ENCODE data around the gene LRRC52.

Gene LRRC52

GRCh38 chr1:165539306-165539705 is 4.5 kb upstream of the LRRC52 start:
- DNase-seq: no peak

GRCh38 chr1:165539908-165540307 is 3.9 kb upstream of the LRRC52 start:
- DNase-seq: no peak

DNA sequence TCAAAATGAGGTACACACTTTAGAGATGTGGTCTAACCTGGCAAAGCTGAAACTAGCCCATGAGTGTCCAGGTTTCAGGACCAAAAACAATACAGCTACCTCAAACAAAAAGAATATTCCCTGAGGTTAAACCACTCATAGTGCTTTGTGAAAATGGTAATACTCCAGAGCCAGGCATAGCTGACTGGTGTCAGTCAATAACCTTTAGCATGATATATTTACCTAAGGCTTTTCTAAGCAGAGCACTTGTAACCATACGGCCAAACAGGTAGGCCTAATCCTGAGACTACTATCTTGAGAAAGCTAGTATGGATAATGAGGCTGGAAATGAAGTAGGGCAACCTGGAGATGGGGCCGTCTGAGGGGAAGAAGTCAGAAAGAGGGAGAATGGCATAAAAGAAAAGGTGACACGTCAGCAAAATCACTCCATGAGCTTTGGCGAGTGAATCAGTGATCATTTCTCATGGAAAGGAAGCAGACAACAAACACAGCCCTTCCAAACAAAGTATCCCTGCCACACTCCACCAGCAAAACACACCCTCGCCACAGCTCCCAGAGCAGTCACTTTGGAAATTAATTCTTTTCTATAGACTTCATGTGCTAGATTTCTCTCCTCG is 1.7 kb upstream of the LRRC52 start:
- no peak for DNase-seq

- DNase-seq: no peak
Observed at GRCh38 chr1:165542647-165543046, 1.2 kb upstream of the LRRC52 start.

- no peak for DNase-seq
Observed at GRCh38 chr1:165544996-165545395, 1.2 kb downstream of the LRRC52 start.

- DNase-seq: no peak
Observed at GRCh38 chr1:165545974-165546373, 2.2 kb downstream of the LRRC52 start.

GRCh38 chr1:165549973-165550372 is 6.2 kb downstream of the LRRC52 start:
- no peak for DNase-seq

DNA sequence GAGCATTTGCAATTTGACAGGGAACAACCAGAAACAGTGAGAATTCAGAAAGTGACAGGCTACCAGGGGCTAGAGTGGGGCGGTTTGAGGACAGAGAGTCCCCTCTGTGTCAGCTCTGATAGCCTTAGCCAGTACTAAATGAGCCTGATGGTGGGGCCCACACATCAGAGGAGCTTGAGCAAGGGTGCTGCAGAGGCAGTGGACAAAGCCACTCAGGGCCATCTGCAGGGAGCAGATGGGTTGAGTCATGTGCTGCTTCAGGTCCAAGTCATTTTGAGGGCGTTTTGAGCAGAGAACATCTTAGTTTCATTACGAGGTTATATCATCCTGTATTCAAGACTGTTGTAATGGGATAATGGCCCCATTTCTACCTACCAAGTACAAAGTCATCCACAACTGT is 7.7 kb downstream of the LRRC52 start:
- no peak for DNase-seq

- DNase-seq: no peak
Observed at GRCh38 chr1:165560883-165561656, 17.3 kb downstream of the LRRC52 start.

DNA sequence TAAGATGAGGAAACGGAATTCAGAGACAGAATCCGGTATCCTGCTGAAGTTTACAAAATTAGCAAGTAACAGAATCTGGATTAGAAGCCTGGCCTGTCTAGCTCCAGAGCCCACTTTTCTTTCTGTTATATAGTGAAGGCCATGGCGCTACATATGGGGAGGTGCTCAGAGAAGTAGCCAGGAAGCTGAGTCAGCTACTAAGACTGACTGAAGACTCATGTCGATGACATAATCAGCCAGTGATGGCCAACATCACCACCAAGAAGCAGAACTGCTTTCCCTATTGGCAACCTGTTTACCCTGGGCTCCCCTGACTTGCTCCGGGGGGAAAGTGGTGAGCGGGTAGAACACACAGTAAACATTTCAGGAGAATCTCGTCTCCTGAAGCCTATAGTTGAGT is 18.8 kb downstream of the LRRC52 start:
- no peak for DNase-seq

GRCh38 chr1:165563551-165563950 is 19.8 kb downstream of the LRRC52 start:
- DNase-seq: no peak

GRCh38 chr1:165564561-165564960 is 20.8 kb downstream of the LRRC52 start:
- no peak for DNase-seq

DNA sequence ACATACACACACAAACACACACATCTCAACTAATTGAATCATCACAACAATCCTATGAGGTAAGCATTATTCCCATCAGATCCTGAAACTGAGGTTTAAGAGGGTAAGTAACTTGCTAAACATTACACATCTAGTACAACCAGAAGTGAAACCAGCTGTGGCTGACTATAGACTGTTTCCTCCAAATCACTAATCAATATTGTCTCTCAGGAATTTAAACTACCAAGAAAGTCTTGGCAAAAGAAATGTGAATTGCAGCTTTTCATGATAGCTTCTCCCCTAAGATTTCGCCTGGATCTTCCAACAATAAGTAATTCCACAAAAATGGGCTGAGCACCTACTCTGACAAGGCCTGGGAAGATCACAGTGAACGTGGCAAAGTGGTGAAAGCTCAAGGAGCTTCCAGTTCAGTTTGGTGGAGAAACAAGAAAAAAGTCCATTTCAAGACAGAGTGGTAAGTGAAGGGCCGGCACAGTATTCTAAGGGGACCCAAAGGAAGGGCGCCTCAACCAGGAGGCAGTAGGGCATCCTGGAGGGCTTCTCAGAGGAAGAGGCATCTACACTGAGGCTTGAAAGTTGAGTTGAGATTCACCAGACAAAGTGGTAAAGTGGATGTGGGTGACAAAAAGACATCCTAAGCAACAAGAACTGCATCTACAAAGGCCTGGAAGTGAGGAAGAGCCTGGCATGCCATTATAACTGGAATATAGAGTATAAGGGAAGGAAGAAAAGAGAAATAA is 22.1 kb downstream of the LRRC52 start:
- DNase-seq: no peak

GRCh38 chr1:165570078-165570477 is 26.3 kb downstream of the LRRC52 start:
- DNase-seq: no peak

GRCh38 chr1:165573787-165574186 is 30.0 kb downstream of the LRRC52 start:
- DNase-seq: no peak

- no peak for DNase-seq
Observed at GRCh38 chr1:165574295-165574694, 30.5 kb downstream of the LRRC52 start.

DNA sequence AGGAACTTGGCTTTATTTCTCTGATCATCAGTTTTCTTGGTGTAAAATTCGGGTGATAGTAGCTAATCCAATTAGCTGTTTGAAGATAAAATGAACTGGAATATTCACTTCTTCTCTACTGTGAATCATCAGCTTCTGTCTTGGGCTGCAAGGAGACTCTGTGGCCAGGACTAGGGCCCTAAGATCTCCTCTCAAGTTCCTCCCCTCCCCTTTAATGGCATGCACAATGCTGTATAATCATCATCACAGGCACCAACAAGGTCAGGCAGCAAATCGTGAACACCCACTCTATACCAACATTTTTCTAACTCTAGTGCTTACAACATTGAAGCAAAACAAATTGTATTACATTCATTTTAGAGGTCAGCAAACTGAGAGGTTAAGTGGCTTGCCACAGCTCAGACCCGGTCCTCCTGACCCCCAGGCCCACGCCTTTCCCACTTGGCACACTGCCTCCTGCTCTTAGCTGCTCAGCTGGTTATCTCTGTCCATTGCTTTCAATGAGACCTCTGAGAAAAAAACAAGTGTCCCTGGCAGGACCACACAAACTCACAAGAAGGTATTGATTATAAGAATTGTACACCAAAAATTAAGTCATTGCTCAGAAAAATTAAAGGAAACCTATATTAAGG is 31.8 kb downstream of the LRRC52 start:
- no peak for DNase-seq

DNA sequence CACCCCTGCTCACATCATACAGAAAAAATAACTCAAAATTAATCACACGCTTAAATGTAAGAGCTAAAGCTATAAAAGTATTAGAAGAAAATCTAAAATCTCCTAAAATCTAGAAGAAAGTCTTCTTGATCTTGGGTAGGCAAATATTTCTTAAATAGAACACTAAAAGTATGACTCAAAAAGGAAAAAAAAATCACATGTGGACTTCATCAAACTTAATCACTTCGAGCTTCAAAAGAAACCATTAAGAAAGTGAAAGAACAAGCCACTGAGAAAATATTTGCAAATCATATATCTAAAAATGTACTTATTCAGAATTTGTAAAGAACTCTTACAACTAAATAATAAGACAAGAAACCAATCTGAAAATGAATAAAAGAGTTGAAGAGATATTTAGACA is 32.7 kb downstream of the LRRC52 start:
- no peak for DNase-seq

- no peak for DNase-seq
Observed at GRCh38 chr1:165577707-165578106, 33.9 kb downstream of the LRRC52 start.

- no peak for DNase-seq
Observed at GRCh38 chr1:165580931-165581871, 37.4 kb downstream of the LRRC52 start.

- no peak for DNase-seq
Observed at GRCh38 chr1:165581926-165582325, 38.1 kb downstream of the LRRC52 start.

GRCh38 chr1:165586398-165586797 is 42.6 kb downstream of the LRRC52 start:
- no peak for DNase-seq

Measured in GF-D8 (cell line).